Measurements from ENCODE around the gene WDFY4. TPM values are rescaled to one million over a fixed set of nuclear protein-coding genes. Genes with fewer than 3 reads are reported as not detected.

The WDFY4 gene
- total and polyA plus RNA-seq, 2 donors (not counting 3 experiments of a cell fraction or from before 2014, with no cell fraction given) = 10.1 to 10.2 TPM

GRCh38 chr10:48655411-48656240 is 29.0 kb upstream of the WDFY4 start:
- CTCF ChIA-PET = interaction anchor here (0.6 to 6.2 kb wide), 87 partner anchors 8 to 897 kb away, joined by 3 to 445 read pairs (median 6); partner anchors contain the start of genes ARHGAP22 and ERCC6
- Histone ChIP-seq H3K36me3 (ENCODE audit: control insufficient read depth in 2 of 2, extremely low read depth in 1 of 2, insufficient read depth in 2 of 2, low read length in 2 of 2) (no peaks in the 10 kb centered on the region), H4K20me1 (replicated peaks; ENCODE audit: control insufficient read depth, extremely low read depth, insufficient read depth, low read length) (no peaks in the 10 kb centered on the region), H3K4me1 (ENCODE audit: control insufficient read depth, extremely low read depth, insufficient read depth, low read length) (peaks cover 20% of the 10 kb centered on the region), H3K4me2 (ENCODE audit: insufficient read depth, low read length) (peak overlapping the region; percentile 78), H3K9me1 (replicated peaks; ENCODE audit: control insufficient read depth, extremely low read depth, insufficient read depth, low read length) (no peaks in the 10 kb centered on the region), H3K4me3 (replicated peaks in 1 of 3; ENCODE audit: insufficient read depth in 1 of 3, low read depth in 1 of 3, low read length in 3 of 3) (peak overlapping the region; percentile 6 to 60 (median 42)), H3K79me2 (ENCODE audit: control insufficient read depth, insufficient read depth, low read length) (no peaks in the 10 kb centered on the region), H3K27me3 (ENCODE audit: control insufficient read depth in 2 of 2, insufficient read depth in 2 of 2, low read length in 2 of 2) (no peaks in the 10 kb centered on the region), H3K27ac (ENCODE audit: insufficient read depth, low read depth, low read length) (peak overlapping the region; percentile 78), H3K9me3 (replicated peaks; ENCODE audit: control insufficient read depth, insufficient read depth, low read length) (no peaks in the 10 kb centered on the region), H2AFZ (ENCODE audit: low read depth, low read length) (peak overlapping the region; percentile 64), H3K9ac (replicated peaks; ENCODE audit: extremely low read depth, insufficient read depth, low read length) (peak overlapping the region; percentile 82)
- POLR2A ChIA-PET = interaction anchor here (0.6 to 1.4 kb wide), 2 partner anchors 146 to 289 kb away, joined by 3 to 4 read pairs; no protein-coding TSS in a partner anchor
- intact Hi-C loops (cut with micrococcal nuclease) = loop anchor here (1.0 to 2.0 kb wide), 9 partner anchors 39 to 440 kb away; partner anchors contain the start of gene MAPK8
- FAIRE-seq (peak; percentile 85), DNase-seq (ENCODE audit: low read depth, low spot score) (peak; percentile 81)
- TF ChIP-seq GATA2 (IDR thresholded peaks at IDR 0.05; ENCODE audit: insufficient read depth, insufficient read length, low read depth, low read length) = no peak
- TF ChIP-seq POLR2AphosphoS5 (IDR thresholded peaks at IDR 0.05; ENCODE audit: insufficient read depth, low read depth, low read length) = peak; percentile 16
- TF ChIP-seq POLR2A (IDR thresholded peaks at IDR 0.05; ENCODE audit: low read depth, low read length) = peak; percentile 40
- peak; percentile 66 for TF ChIP-seq FOS (IDR thresholded peaks at IDR 0.05; ENCODE audit: borderline replicate concordance, insufficient read depth, low read length)
- BruUV-seq (replicated peaks) = TSS peak; percentile 81
- dilution Hi-C loops (cut with MboI; ENCODE audit: extremely low pct_ligation_motif_present, low sequenced_read_pairs) = no loop called here
